Measurements from ENCODE around the gene FMOD.

FMOD gene

DNA sequence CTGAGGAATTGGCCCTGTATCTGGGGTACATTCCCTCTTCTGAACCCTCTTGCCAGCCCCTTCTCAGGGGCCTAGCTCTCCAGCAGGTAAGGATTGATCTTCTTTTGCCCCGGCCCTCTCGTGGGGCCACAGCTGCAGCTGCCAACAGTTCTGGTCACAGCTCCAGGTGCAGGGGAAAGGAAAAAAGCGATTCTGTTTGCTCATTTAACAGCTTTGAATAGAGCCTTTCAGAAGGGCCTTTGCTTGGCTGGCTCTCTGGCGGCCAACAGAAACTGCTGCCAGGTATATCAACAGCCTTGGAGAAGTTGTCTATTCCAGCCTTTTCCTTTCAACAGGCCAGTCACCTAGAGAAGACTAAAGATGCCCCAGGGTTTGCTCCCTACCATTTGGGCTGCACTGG is 16.1 kb upstream of the FMOD start:
- H3F3A ChIP-seq (ENCODE audit: insufficient read depth): no peaks in the 10 kb centered on the region
- no peak overlapping the region for H3K27ac ChIP-seq (ENCODE audit: low read depth, low read length)
- H4K20me1 ChIP-seq (ENCODE audit: low read depth, low read length): no peaks in the 10 kb centered on the region
- no peak overlapping the region for H2AFZ ChIP-seq (ENCODE audit: low read depth, low read length, severe bottlenecking)
- H3K27me3 ChIP-seq (ENCODE audit: low read length): no peaks in the 10 kb centered on the region
- H3K79me2 ChIP-seq (ENCODE audit: insufficient read depth, low read length): no peaks in the 10 kb centered on the region
- no peak overlapping the region for H3K9ac ChIP-seq (ENCODE audit: low read length)
- no peaks in the 10 kb centered on the region for H3K9me2 ChIP-seq (replicated peaks; ENCODE audit: insufficient read depth, low read length)
- TF ChIP-seq, protein P1, sequence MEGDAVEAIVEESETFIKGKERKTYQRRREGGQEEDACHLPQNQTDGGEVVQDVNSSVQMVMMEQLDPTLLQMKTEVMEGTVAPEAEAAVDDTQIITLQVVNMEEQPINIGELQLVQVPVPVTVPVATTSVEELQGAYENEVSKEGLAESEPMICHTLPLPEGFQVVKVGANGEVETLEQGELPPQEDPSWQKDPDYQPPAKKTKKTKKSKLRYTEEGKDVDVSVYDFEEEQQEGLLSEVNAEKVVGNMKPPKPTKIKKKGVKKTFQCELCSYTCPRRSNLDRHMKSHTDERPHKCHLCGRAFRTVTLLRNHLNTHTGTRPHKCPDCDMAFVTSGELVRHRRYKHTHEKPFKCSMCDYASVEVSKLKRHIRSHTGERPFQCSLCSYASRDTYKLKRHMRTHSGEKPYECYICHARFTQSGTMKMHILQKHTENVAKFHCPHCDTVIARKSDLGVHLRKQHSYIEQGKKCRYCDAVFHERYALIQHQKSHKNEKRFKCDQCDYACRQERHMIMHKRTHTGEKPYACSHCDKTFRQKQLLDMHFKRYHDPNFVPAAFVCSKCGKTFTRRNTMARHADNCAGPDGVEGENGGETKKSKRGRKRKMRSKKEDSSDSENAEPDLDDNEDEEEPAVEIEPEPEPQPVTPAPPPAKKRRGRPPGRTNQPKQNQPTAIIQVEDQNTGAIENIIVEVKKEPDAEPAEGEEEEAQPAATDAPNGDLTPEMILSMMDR (IDR thresholded peaks at IDR 0.05; ENCODE audit: insufficient read depth, low read length, poor library complexity, severe bottlenecking): no peak
- no peak for TF ChIP-seq EZH2phosphoT487 (conservative IDR thresholded peaks at IDR 0.05; ENCODE audit: low read length)
- H3K4me3 ChIP-seq (ENCODE audit: insufficient read depth, low read length, poor library complexity, severe bottlenecking): no peak overlapping the region
- H3K4me2 ChIP-seq (ENCODE audit: low read depth, low read length, poor library complexity, severe bottlenecking): no peak overlapping the region
- no peaks in the 10 kb centered on the region for H3K36me3 ChIP-seq (ENCODE audit: low read length)
- H3K9me3 ChIP-seq (ENCODE audit: insufficient read depth, low read length): no peaks in the 10 kb centered on the region

DNA sequence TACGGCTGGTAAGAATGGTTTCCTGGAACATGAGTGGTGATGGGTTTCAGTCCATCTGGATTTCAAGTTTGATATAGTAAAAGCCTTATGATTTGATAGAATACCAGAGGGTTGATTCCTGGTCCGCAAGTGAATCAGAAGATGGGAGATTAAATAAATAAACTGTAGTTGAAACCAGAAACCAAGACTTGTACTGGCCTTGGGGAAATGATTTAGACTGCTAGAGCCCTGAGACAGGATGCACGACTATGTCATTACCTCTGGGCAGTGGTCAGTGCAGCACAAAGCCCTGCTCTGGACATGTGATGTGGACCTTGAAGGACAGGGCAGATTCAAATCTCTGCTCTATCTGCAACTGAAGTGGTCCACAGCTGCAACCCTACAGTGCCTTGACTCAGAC is 15.6 kb upstream of the FMOD start:
- H3K4me2 ChIP-seq (ENCODE audit: low read depth, low read length, poor library complexity, severe bottlenecking): no peak overlapping the region
- H3K9me3 ChIP-seq (ENCODE audit: insufficient read depth, low read length): no peaks in the 10 kb centered on the region
- no peak overlapping the region for H3K9ac ChIP-seq (ENCODE audit: low read length)
- H3K4me3 ChIP-seq (ENCODE audit: insufficient read depth, low read length, poor library complexity, severe bottlenecking): no peak overlapping the region
- no peak overlapping the region for H3K27ac ChIP-seq (ENCODE audit: low read depth, low read length)
- H2AFZ ChIP-seq (ENCODE audit: low read depth, low read length, severe bottlenecking): no peak overlapping the region
- no peaks in the 10 kb centered on the region for H3K36me3 ChIP-seq (ENCODE audit: low read length)
- H4K20me1 ChIP-seq (ENCODE audit: low read depth, low read length): no peaks in the 10 kb centered on the region
- TF ChIP-seq EZH2phosphoT487 (conservative IDR thresholded peaks at IDR 0.05; ENCODE audit: low read length): no peak
- TF ChIP-seq, protein P1 (IDR thresholded peaks at IDR 0.05; ENCODE audit: insufficient read depth, low read length, poor library complexity, severe bottlenecking): no peak
- no peaks in the 10 kb centered on the region for H3K9me2 ChIP-seq (replicated peaks; ENCODE audit: insufficient read depth, low read length)
- H3F3A ChIP-seq (ENCODE audit: insufficient read depth): no peaks in the 10 kb centered on the region
- no peaks in the 10 kb centered on the region for H3K79me2 ChIP-seq (ENCODE audit: insufficient read depth, low read length)
- H3K27me3 ChIP-seq (ENCODE audit: low read length): no peaks in the 10 kb centered on the region

DNA sequence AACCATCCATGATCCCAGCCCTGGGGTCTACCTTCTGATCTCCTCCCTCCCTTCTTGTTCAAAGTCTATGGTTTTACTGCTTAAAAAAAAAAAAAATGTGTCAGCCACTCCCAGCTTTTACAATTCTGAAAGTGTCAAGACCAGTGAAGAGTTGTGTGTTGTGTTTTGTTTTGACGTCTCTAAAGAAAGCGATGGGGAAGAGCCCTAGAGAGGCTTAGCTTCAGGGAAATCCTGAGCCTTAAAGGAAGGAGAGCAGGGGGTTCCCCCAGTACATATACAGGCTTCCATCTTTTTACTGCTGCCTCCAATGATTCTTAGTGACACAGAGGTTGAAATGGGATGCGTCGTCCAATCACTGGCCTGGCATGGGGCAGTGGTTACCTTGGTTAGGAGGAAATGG is 13.9 kb upstream of the FMOD start:
- Histone ChIP-seq H3K4me2 (ENCODE audit: low read depth, low read length, poor library complexity, severe bottlenecking) (no peak overlapping the region), H3K9me2 (replicated peaks; ENCODE audit: insufficient read depth, low read length) (no peaks in the 10 kb centered on the region), H2AFZ (ENCODE audit: low read depth, low read length, severe bottlenecking) (no peak overlapping the region), H4K20me1 (ENCODE audit: low read depth, low read length) (no peaks in the 10 kb centered on the region), H3K9me3 (ENCODE audit: insufficient read depth, low read length) (no peaks in the 10 kb centered on the region), H3K4me3 (ENCODE audit: insufficient read depth, low read length, poor library complexity, severe bottlenecking) (no peak overlapping the region), H3K27me3 (ENCODE audit: low read length) (no peaks in the 10 kb centered on the region), H3F3A (ENCODE audit: insufficient read depth) (no peaks in the 10 kb centered on the region), H3K79me2 (ENCODE audit: insufficient read depth, low read length) (no peaks in the 10 kb centered on the region), H3K9ac (ENCODE audit: low read length) (no peak overlapping the region), H3K27ac (ENCODE audit: low read depth, low read length) (no peak overlapping the region), H3K36me3 (ENCODE audit: low read length) (no peaks in the 10 kb centered on the region)
- TF ChIP-seq, protein P1 (IDR thresholded peaks at IDR 0.05; ENCODE audit: insufficient read depth, low read length, poor library complexity, severe bottlenecking): no peak
- no peak for TF ChIP-seq EZH2phosphoT487 (conservative IDR thresholded peaks at IDR 0.05; ENCODE audit: low read length)
